ENCODE results near the gene CS.

DNA sequence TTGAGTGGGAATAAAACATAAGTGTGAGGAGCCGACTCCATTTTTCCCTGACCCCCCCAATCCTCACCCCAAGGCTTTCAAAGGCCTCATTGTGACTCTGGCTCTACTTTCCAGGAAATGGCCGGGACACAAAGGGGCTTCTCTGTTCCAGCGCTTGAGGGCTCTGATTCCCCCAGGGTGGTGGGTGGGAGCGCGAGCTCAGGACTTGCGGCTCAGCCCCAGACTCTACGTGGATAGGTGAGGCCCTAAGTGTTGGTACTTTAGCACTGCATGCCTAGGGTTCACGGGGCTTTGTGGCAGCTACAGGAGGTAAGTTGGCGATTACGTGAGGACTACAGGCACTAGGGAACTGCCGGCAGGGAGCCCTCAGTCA, 15.1 kb upstream of the CS start:
- TF ChIP-seq, protein P1, sequence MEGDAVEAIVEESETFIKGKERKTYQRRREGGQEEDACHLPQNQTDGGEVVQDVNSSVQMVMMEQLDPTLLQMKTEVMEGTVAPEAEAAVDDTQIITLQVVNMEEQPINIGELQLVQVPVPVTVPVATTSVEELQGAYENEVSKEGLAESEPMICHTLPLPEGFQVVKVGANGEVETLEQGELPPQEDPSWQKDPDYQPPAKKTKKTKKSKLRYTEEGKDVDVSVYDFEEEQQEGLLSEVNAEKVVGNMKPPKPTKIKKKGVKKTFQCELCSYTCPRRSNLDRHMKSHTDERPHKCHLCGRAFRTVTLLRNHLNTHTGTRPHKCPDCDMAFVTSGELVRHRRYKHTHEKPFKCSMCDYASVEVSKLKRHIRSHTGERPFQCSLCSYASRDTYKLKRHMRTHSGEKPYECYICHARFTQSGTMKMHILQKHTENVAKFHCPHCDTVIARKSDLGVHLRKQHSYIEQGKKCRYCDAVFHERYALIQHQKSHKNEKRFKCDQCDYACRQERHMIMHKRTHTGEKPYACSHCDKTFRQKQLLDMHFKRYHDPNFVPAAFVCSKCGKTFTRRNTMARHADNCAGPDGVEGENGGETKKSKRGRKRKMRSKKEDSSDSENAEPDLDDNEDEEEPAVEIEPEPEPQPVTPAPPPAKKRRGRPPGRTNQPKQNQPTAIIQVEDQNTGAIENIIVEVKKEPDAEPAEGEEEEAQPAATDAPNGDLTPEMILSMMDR (IDR thresholded peaks at IDR 0.05; ENCODE audit: low read depth, low read length), result no peak
- TF ChIP-seq EZH2phosphoT487 (IDR thresholded peaks at IDR 0.05; ENCODE audit: low read depth), result no peak

All from OCI-LY3 (cell line).